Neuronal stem cell (in vitro differentiated cells): ENCODE measurements around the gene SMCO1.
"Not testable (repeated sequence)": the region's sequence is repeated elsewhere in the genome, so short reads cannot be mapped to it uniquely, and the experiment has no call there.

ENCODE experiments used
- DNase-seq: peaks from one replicate; pipeline ENCODE4 v3.0.0-alpha.2; 2013; ENCODE audit warnings: low spot score
- H2AFZ ChIP-seq: one replicate; pipeline ENCODE4 v1.6.1; 2013; ENCODE audit warnings: mild to moderate bottlenecking, low read length, inconsistent platforms
- H2AK5ac ChIP-seq: 2 replicates; pipeline ENCODE4 v1.6.1; 2013; ENCODE audit warnings: low read depth, mild to moderate bottlenecking, inconsistent platforms, low read length, moderate library complexity, mixed read lengths
- H2BK120ac ChIP-seq: 2 replicates; pipeline ENCODE4 v1.6.1; 2013; ENCODE audit warnings: low read depth, mild to moderate bottlenecking, inconsistent platforms, low read length, moderate library complexity, mixed read lengths
- H2BK12ac ChIP-seq: one replicate; pipeline ENCODE4 v1.6.1; 2013; ENCODE audit warnings: low read length, inconsistent platforms
- H2BK15ac ChIP-seq: 2 replicates; pipeline ENCODE4 v1.6.1; 2013; ENCODE audit warnings: mild to moderate bottlenecking, low read length, inconsistent platforms, mixed read lengths
- H2BK5ac ChIP-seq: one replicate; pipeline ENCODE4 v1.6.1; 2013; ENCODE audit warnings: inconsistent platforms, mild to moderate bottlenecking, low read length, moderate library complexity
- H3K14ac ChIP-seq: one replicate; pipeline ENCODE4 v1.6.1; 2013; ENCODE audit warnings: low read length, inconsistent platforms
- H3K18ac ChIP-seq: 2 replicates; pipeline ENCODE4 v1.6.1; 2013; ENCODE audit warnings: low read length, inconsistent platforms
- H3K23ac ChIP-seq: 2 replicates; pipeline ENCODE4 v1.6.1; 2013; ENCODE audit warnings: low read depth, mild to moderate bottlenecking, mixed read lengths, low read length, inconsistent platforms; ENCODE audit not compliant: poor library complexity
- H3K27ac ChIP-seq: replicated peaks from 3 replicates; pipeline ENCODE4 v1.5.1; 2013; ENCODE audit warnings: low read length, inconsistent platforms
- H3K27me3 ChIP-seq, 3 experiments: 2 replicates each; pipeline ENCODE4 v1.6.1; 2013; ENCODE audit warnings: low read length in 3 of 3, mild to moderate bottlenecking in 2 of 3, inconsistent platforms in 1 of 3, low read depth in 1 of 3, mixed read lengths in 1 of 3, moderate library complexity in 1 of 3; ENCODE audit not compliant: control insufficient read depth in 3 of 3, insufficient read depth in 3 of 3
- H3K36me3 ChIP-seq, 2 donors: replicated peaks in 1 of 2; 2 replicates each; pipeline ENCODE4 v1.6.1; 2013; ENCODE audit warnings: low read length in 2 of 2; ENCODE audit not compliant: control insufficient read depth in 2 of 2, insufficient read depth in 2 of 2
- H3K4ac ChIP-seq: 2 replicates; pipeline ENCODE4 v1.6.1; 2013; ENCODE audit warnings: inconsistent platforms, mild to moderate bottlenecking, low read length, moderate library complexity
- H3K4me1 ChIP-seq, 2 donors: 1 replicate in 1 of 2; 2 replicates in 1 of 2; pipeline ENCODE4 v1.6.1; 2013; ENCODE audit warnings: low read length in 2 of 2, low read depth in 1 of 2; ENCODE audit not compliant: control insufficient read depth in 2 of 2, insufficient read depth in 1 of 2
- H3K4me2 ChIP-seq: one replicate; pipeline ENCODE4 v1.6.1; 2013; ENCODE audit warnings: mild to moderate bottlenecking, low read length, inconsistent platforms; ENCODE audit not compliant: insufficient read depth, poor library complexity, severe bottlenecking
- H3K4me3 ChIP-seq, 2 donors: 2 replicates each; pipeline ENCODE4 v1.5.1; 2013; ENCODE audit warnings: low read length in 2 of 2, mild to moderate bottlenecking in 2 of 2, inconsistent platforms in 1 of 2, moderate library complexity in 1 of 2
- H3K79me1 ChIP-seq: one replicate; pipeline ENCODE4 v1.6.1; 2013; ENCODE audit warnings: low read depth, mild to moderate bottlenecking, inconsistent platforms, low read length, moderate library complexity
- H3K9ac ChIP-seq: one replicate; pipeline ENCODE4 v1.6.1; 2013; ENCODE audit warnings: mild to moderate bottlenecking, low read depth, low read length, inconsistent platforms; ENCODE audit not compliant: poor library complexity
- H3K9me3 ChIP-seq, 2 donors: replicated peaks in 1 of 2; 2 replicates each; pipeline versions ENCODE3 to v1.6.1; 2013; ENCODE audit warnings: low read length in 2 of 2, mild to moderate bottlenecking in 2 of 2, inconsistent platforms in 1 of 2, low read depth in 1 of 2, mixed read lengths in 1 of 2, moderate library complexity in 1 of 2; ENCODE audit not compliant: control insufficient read depth in 2 of 2, insufficient read depth in 1 of 2
- H4K8ac ChIP-seq: one replicate; pipeline ENCODE4 v1.6.1; 2013; ENCODE audit warnings: low read depth, mild to moderate bottlenecking, inconsistent platforms, low read length, moderate library complexity
- H4K91ac ChIP-seq: one replicate; pipeline ENCODE4 v1.6.1; 2013; ENCODE audit warnings: low read length, low read depth, mild to moderate bottlenecking, inconsistent platforms; ENCODE audit not compliant: poor library complexity
- WGBS, 2 donors: extraction: QIAGEN DNeasy Blood & Tissue Kit; methylation state at CpG; one replicate each; pipeline ENCODE4 v1.1.7; 2013; ENCODE audit warnings: missing lambda C conversion rate in 2 of 2, mixed read lengths in 1 of 2; ENCODE audit not compliant: insufficient read length in 2 of 2, insufficient replicate concordance in 1 of 2; ENCODE audit errors: extremely low coverage in 2 of 2; 5-methylcytosine and 5-hydroxymethylcytosine counted together

The SMCO1 gene

DNA sequence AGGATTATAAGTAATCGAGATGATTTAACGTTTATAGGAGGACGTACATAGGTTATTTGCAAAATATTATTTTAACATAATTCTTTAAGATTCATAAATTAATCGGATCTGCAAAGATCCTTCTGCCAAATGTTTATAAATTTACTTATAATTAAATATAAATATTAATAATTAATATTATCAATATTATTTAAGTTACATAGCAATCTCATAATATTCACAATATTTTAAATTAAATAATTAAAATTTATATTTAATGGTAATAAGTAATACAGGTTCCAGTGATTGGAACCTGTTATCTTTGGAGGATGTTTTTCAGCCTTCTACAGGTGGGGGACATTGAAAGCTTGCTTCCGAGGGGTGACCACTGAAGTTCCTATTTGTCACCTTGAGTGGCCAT, 37.1 kb upstream of the SMCO1 start:
- no peaks in the 10 kb centered on the region for H3K79me1 ChIP-seq
- H3K4me1 ChIP-seq = no peaks in the 10 kb centered on the region
- no peak overlapping the region for H3K9ac ChIP-seq
- no peak overlapping the region for H3K4ac ChIP-seq
- H2BK5ac ChIP-seq = no peak overlapping the region
- H4K91ac ChIP-seq = no peak overlapping the region
- no peak overlapping the region for H2BK120ac ChIP-seq
- no peak overlapping the region for H2AK5ac ChIP-seq
- no CpG with 5 or more reads among the region's 5 CpGs for WGBS, 2 donors
- no peak overlapping the region for H4K8ac ChIP-seq
- no peak overlapping the region for H3K14ac ChIP-seq
- no peak overlapping the region for H3K4me2 ChIP-seq
- no peak overlapping the region for H3K18ac ChIP-seq
- H2AFZ ChIP-seq = no peak overlapping the region
- no peak for DNase-seq
- peaks cover 2 to 6% of the 10 kb centered on the region in 2 donors for H3K36me3 ChIP-seq
- no peak overlapping the region for H3K4me3 ChIP-seq
- no peak overlapping the region for H2BK15ac ChIP-seq
- no peak overlapping the region for H3K23ac ChIP-seq
- H2BK12ac ChIP-seq = no peak overlapping the region
- peaks cover 1 to 17% of the 10 kb centered on the region in 2 donors for H3K9me3 ChIP-seq
- H3K27ac ChIP-seq = no peak overlapping the region
- no peaks in the 10 kb centered on the region for H3K27me3 ChIP-seq

GRCh38 chr3:196550172-196550571, 35.0 kb upstream of the SMCO1 start:
- not testable (repeated sequence) for H2AK5ac ChIP-seq, DNase-seq, H2BK15ac ChIP-seq, H3K4me3 ChIP-seq, H3K4me1 ChIP-seq, H4K91ac ChIP-seq, H3K4me2 ChIP-seq, H3K4ac ChIP-seq, H2BK12ac ChIP-seq, H3K23ac ChIP-seq, H3K27me3 ChIP-seq, H2BK120ac ChIP-seq, H3K14ac ChIP-seq, H4K8ac ChIP-seq, H2AFZ ChIP-seq, H2BK5ac ChIP-seq, H3K9ac ChIP-seq, H3K36me3 ChIP-seq, H3K18ac ChIP-seq, H3K27ac ChIP-seq, H3K79me1 ChIP-seq
- H3K9me3 ChIP-seq = peaks cover 1 to 17% of the 10 kb centered on the region in 2 donors
- WGBS, 2 donors = no CpG with 5 or more reads among the region's 3 CpGs

DNA sequence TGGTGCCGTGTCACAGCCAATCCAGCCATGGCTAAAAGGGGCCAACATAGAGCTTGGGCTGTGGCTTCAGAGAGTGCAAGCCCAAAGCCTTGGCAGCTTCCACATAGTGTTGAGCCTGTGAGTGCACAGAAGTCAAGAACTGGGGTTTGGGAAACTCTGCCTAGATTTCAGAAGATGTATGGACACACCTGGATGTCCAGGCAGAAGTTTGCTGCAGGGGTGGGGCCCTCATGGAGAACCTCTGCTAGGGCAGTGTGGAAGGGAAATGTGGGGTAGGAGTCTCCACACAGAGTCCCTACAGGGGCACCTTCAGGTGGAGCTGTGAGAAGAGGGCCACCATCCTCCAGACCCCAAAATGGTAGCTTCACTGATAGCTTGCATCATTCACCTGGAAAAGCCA, 34.2 kb upstream of the SMCO1 start:
- not testable (repeated sequence) for H3K4me2 ChIP-seq, H2BK120ac ChIP-seq, DNase-seq, H3K79me1 ChIP-seq, H3K4me1 ChIP-seq, H3K23ac ChIP-seq, H3K4me3 ChIP-seq, H2AFZ ChIP-seq, H3K4ac ChIP-seq, H3K14ac ChIP-seq, H2AK5ac ChIP-seq, H4K8ac ChIP-seq, H3K9ac ChIP-seq, H3K27me3 ChIP-seq, H4K91ac ChIP-seq, H2BK15ac ChIP-seq, H2BK5ac ChIP-seq, H3K18ac ChIP-seq, H3K36me3 ChIP-seq, H2BK12ac ChIP-seq, H3K27ac ChIP-seq
- peaks cover 1 to 17% of the 10 kb centered on the region in 2 donors for H3K9me3 ChIP-seq
- no CpG with 5 or more reads among the region's 1 CpG for WGBS, 2 donors

- no peak overlapping the region for H3K9ac ChIP-seq
- no peak for DNase-seq
- H3K14ac ChIP-seq = no peak overlapping the region
- H3K4me3 ChIP-seq = no peak overlapping the region
- no peak overlapping the region for H3K4ac ChIP-seq
- H3K9me3 ChIP-seq = peaks cover 2 to 17% of the 10 kb centered on the region in 2 donors
- H2BK15ac ChIP-seq = no peak overlapping the region
- no peak overlapping the region for H3K27ac ChIP-seq
- no peaks in the 10 kb centered on the region for H3K79me1 ChIP-seq
- no peak overlapping the region for H2BK12ac ChIP-seq
- WGBS, 2 donors = no CpG with 5 or more reads among the region's 2 CpGs
- H3K18ac ChIP-seq = no peak overlapping the region
- no peaks in the 10 kb centered on the region for H3K36me3 ChIP-seq
- H3K23ac ChIP-seq = no peak overlapping the region
- no peak overlapping the region for H4K8ac ChIP-seq
- H3K4me1 ChIP-seq = no peaks in the 10 kb centered on the region
- no peak overlapping the region for H2AK5ac ChIP-seq
- no peak overlapping the region for H2BK5ac ChIP-seq
- H2BK120ac ChIP-seq = no peak overlapping the region
- H3K4me2 ChIP-seq = no peak overlapping the region
- H4K91ac ChIP-seq = no peak overlapping the region
- H2AFZ ChIP-seq = no peak overlapping the region
- no peaks in the 10 kb centered on the region for H3K27me3 ChIP-seq
Measured at GRCh38 chr3:196547067-196547466, 31.9 kb upstream of the SMCO1 start.
